ENCODE results near the gene SETD6. TPM values are rescaled to one million over a fixed set of nuclear protein-coding genes. Genes with fewer than 3 reads are reported as not detected.
"Not testable (repeated sequence)": the region's sequence is repeated elsewhere in the genome, so short reads cannot be mapped to it uniquely, and the experiment has no call there.

SETD6 gene
- polyA plus RNA-seq, 1 of the 3 experiments (the other 2 are of a cell fraction) = 17.2 TPM

DNA sequence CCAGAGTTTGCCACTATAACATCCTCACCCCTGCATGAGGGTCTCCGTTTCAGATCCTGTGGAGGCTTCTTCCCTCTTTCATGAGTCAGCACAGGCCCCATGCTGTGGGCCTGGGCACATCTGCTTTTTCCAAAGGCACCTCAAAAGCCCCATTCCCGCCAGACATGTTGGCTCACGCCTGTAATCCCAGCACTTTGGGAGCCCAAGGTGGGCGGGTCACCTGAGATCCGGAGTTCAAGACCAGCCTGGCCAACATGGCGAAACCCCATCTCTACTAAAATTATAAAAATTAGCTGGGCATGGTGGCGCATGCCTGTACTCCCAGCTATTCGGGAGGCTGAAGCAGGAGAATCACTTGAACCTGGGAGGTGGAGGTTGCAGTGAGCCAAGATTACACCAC is 24.8 kb upstream of the SETD6 start:
- not testable (repeated sequence) for DNase-seq; H3K9ac ChIP-seq; H3K27me3 ChIP-seq (ENCODE audit: insufficient read depth); H3K79me2 ChIP-seq (ENCODE audit: insufficient read depth); H3K36me3 ChIP-seq (replicated peaks in 1 of 2; ENCODE audit: control insufficient read depth in 1 of 2, insufficient read depth in 2 of 2, low read length in 1 of 2); H3F3A ChIP-seq (replicated peaks; ENCODE audit: insufficient read depth); H3K4me2 ChIP-seq; H4K20me1 ChIP-seq (ENCODE audit: insufficient read depth); H2AFZ ChIP-seq (ENCODE audit: low read depth); H3K9me2 ChIP-seq; H3K4me3 ChIP-seq (ENCODE audit: low read depth in 2 of 2, low read length in 1 of 2); H3K27ac ChIP-seq (ENCODE audit: low read depth in 2 of 2, low read length in 1 of 2); H3K9me3 ChIP-seq
- ChIA-PET CTCF (interaction anchor here (13.4 kb wide), 1 partner anchor 149 kb away, joined by 542 read pairs; no protein-coding TSS in a partner anchor), POLR2A (interaction anchor here (0.5 kb wide), 1 partner anchor 367 kb away, joined by 5 read pairs; no protein-coding TSS in a partner anchor)
- WGBS (ENCODE audit: low lambda C conversion rate) = 91% methylated on average over 7 of the region's 8 CpGs
- H3K4me1 ChIP-seq (ENCODE audit: control insufficient read depth in 1 of 2, insufficient read depth in 2 of 2, low read depth in 1 of 2, low read length in 1 of 2) = peaks cover 3 to 30% of the 10 kb centered on the region in 2 experiments; a peak in 2 of 4 replicates

DNA sequence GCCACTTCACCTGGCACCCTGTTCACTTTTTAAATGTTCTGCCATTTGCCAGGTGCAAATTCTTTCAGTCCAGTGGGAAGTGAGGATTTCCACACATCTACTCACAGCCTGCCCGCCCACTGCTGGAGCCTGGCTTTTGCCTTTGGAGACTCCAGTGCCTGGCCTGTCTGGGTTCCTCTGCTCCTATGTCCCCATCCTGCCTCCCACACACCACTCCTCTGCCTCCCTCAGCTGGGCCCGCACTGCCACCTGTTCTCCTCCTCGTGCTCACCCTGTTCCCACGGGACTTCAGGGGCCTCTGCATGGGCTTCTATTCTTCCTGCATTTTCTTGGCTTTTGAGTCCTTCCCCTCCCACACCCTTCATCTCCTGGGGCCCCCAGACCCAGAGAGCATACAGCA is 23.3 kb upstream of the SETD6 start:
- no peak overlapping the region for H3K9ac ChIP-seq
- H3K4me3 ChIP-seq (ENCODE audit: low read depth in 2 of 2, low read length in 1 of 2) = no peak overlapping the region
- H3K27ac ChIP-seq (ENCODE audit: low read depth in 2 of 2, low read length in 1 of 2) = no peak overlapping the region
- ChIA-PET CTCF (interaction anchor here (1.3 to 13.4 kb wide), 3 partner anchors 27 to 169 kb away, joined by 4 to 542 read pairs (median 7); no protein-coding TSS in a partner anchor), POLR2A (no interaction called here)
- no peak for DNase-seq
- peaks cover 10% of the 10 kb centered on the region for H3F3A ChIP-seq (replicated peaks; ENCODE audit: insufficient read depth)
- 91% methylated on average over 4 of the region's 4 CpGs for WGBS (ENCODE audit: low lambda C conversion rate)
- H4K20me1 ChIP-seq (ENCODE audit: insufficient read depth) = no peaks in the 10 kb centered on the region
- no peaks in the 10 kb centered on the region for H3K9me2 ChIP-seq
- H3K36me3 ChIP-seq (replicated peaks in 1 of 2; ENCODE audit: control insufficient read depth in 1 of 2, insufficient read depth in 2 of 2, low read length in 1 of 2) = no peaks in the 10 kb centered on the region
- no peaks in the 10 kb centered on the region for H3K9me3 ChIP-seq
- TF ChIP-seq, protein P1, sequence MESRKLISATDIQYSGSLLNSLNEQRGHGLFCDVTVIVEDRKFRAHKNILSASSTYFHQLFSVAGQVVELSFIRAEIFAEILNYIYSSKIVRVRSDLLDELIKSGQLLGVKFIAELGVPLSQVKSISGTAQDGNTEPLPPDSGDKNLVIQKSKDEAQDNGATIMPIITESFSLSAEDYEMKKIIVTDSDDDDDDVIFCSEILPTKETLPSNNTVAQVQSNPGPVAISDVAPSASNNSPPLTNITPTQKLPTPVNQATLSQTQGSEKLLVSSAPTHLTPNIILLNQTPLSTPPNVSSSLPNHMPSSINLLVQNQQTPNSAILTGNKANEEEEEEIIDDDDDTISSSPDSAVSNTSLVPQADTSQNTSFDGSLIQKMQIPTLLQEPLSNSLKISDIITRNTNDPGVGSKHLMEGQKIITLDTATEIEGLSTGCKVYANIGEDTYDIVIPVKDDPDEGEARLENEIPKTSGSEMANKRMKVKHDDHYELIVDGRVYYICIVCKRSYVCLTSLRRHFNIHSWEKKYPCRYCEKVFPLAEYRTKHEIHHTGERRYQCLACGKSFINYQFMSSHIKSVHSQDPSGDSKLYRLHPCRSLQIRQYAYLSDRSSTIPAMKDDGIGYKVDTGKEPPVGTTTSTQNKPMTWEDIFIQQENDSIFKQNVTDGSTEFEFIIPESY (IDR thresholded peaks at IDR 0.05; ENCODE audit: borderline replicate concordance, low read depth) = no peak
- TF ChIP-seq SIN3A (IDR thresholded peaks at IDR 0.05; ENCODE audit: borderline replicate concordance, low read depth, low read length) = no peak
- H2AFZ ChIP-seq (ENCODE audit: low read depth) = no peak overlapping the region
- H3K4me1 ChIP-seq (ENCODE audit: control insufficient read depth in 1 of 2, insufficient read depth in 2 of 2, low read depth in 1 of 2, low read length in 1 of 2) = peaks cover 6 to 41% of the 10 kb centered on the region in 2 experiments; a peak in 2 of 4 replicates
- H3K27me3 ChIP-seq (ENCODE audit: insufficient read depth) = no peaks in the 10 kb centered on the region
- H3K79me2 ChIP-seq (ENCODE audit: insufficient read depth) = no peaks in the 10 kb centered on the region
- no peak overlapping the region for H3K4me2 ChIP-seq

DNA sequence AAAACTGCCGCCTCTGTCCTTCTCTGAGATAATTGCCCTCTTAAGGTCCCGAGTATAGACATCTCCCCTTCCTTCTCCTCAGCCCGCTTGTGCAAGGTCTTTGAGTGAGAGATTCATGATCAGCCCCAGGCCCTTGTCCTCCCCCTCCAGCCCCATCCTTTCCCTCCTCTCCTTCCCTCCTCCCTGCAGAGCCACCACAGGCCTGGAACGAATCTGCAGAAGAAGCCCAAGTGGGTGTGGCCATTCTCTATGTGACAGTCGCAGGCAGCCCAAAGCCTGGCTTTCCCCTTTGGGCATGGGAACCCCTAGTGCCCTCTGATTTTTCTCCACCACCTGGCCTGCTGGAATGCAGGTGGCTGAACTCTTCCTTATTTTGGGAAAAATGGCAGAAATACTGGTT is 22.6 kb upstream of the SETD6 start:
- H3K27me3 ChIP-seq (ENCODE audit: insufficient read depth) = no peaks in the 10 kb centered on the region
- no peak overlapping the region for H3K4me3 ChIP-seq (ENCODE audit: low read depth in 2 of 2, low read length in 1 of 2)
- H3K27ac ChIP-seq (ENCODE audit: low read depth in 2 of 2, low read length in 1 of 2) = no peak overlapping the region
- no peak overlapping the region for H3K9ac ChIP-seq
- no peaks in the 10 kb centered on the region for H3K9me3 ChIP-seq
- WGBS (ENCODE audit: low lambda C conversion rate) = 65% methylated on average over 5 of the region's 5 CpGs
- no peak overlapping the region for H2AFZ ChIP-seq (ENCODE audit: low read depth)
- H4K20me1 ChIP-seq (ENCODE audit: insufficient read depth) = no peaks in the 10 kb centered on the region
- H3F3A ChIP-seq (replicated peaks; ENCODE audit: insufficient read depth) = peaks cover 10% of the 10 kb centered on the region
- H3K36me3 ChIP-seq (replicated peaks in 1 of 2; ENCODE audit: control insufficient read depth in 1 of 2, insufficient read depth in 2 of 2, low read length in 1 of 2) = no peaks in the 10 kb centered on the region
- DNase-seq = peak; percentile 53
- POLR2A ChIA-PET = no interaction called here
- H3K79me2 ChIP-seq (ENCODE audit: insufficient read depth) = no peaks in the 10 kb centered on the region
- H3K4me2 ChIP-seq = no peak overlapping the region
- H3K9me2 ChIP-seq = no peaks in the 10 kb centered on the region
- CTCF ChIA-PET = interaction anchor here (0.9 to 13.4 kb wide), 6 partner anchors 19 to 263 kb away, joined by 3 to 542 read pairs (median 4); no protein-coding TSS in a partner anchor
- peaks cover 6 to 39% of the 10 kb centered on the region in 2 experiments; a peak in 2 of 4 replicates for H3K4me1 ChIP-seq (ENCODE audit: control insufficient read depth in 1 of 2, insufficient read depth in 2 of 2, low read depth in 1 of 2, low read length in 1 of 2)
- TF ChIP-seq SMC3 (IDR thresholded peaks at IDR 0.05; ENCODE audit: low read depth, low read length) = no peak
- TF ChIP-seq, protein P2, sequence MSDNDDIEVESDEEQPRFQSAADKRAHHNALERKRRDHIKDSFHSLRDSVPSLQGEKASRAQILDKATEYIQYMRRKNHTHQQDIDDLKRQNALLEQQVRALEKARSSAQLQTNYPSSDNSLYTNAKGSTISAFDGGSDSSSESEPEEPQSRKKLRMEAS (IDR thresholded peaks at IDR 0.05; ENCODE audit: low read depth) = no peak
- TF ChIP-seq RXRA (IDR thresholded peaks at IDR 0.05; ENCODE audit: borderline replicate concordance, low read depth) = no peak
- TF ChIP-seq POLR2AphosphoS5 (IDR thresholded peaks at IDR 0.05; ENCODE audit: low read depth, low read length) = no peak
- TF ChIP-seq, protein P3, sequence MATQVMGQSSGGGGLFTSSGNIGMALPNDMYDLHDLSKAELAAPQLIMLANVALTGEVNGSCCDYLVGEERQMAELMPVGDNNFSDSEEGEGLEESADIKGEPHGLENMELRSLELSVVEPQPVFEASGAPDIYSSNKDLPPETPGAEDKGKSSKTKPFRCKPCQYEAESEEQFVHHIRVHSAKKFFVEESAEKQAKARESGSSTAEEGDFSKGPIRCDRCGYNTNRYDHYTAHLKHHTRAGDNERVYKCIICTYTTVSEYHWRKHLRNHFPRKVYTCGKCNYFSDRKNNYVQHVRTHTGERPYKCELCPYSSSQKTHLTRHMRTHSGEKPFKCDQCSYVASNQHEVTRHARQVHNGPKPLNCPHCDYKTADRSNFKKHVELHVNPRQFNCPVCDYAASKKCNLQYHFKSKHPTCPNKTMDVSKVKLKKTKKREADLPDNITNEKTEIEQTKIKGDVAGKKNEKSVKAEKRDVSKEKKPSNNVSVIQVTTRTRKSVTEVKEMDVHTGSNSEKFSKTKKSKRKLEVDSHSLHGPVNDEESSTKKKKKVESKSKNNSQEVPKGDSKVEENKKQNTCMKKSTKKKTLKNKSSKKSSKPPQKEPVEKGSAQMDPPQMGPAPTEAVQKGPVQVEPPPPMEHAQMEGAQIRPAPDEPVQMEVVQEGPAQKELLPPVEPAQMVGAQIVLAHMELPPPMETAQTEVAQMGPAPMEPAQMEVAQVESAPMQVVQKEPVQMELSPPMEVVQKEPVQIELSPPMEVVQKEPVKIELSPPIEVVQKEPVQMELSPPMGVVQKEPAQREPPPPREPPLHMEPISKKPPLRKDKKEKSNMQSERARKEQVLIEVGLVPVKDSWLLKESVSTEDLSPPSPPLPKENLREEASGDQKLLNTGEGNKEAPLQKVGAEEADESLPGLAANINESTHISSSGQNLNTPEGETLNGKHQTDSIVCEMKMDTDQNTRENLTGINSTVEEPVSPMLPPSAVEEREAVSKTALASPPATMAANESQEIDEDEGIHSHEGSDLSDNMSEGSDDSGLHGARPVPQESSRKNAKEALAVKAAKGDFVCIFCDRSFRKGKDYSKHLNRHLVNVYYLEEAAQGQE (IDR thresholded peaks at IDR 0.05; ENCODE audit: low read depth, low read length) = no peak
- TF ChIP-seq, protein P1 (IDR thresholded peaks at IDR 0.05; ENCODE audit: borderline replicate concordance, low read depth) = no peak
- TF ChIP-seq GATA2 (CRISPR knock-in tag; IDR thresholded peaks at IDR 0.05) = no peak
- TF ChIP-seq MXI1 (IDR thresholded peaks at IDR 0.05; ENCODE audit: low read depth, low read length) = no peak
- TF ChIP-seq EZH2phosphoT487 (IDR thresholded peaks at IDR 0.05; ENCODE audit: borderline replicate concordance, low read depth) = no peak
- TF ChIP-seq FOXM1 (IDR thresholded peaks at IDR 0.05; ENCODE audit: low read depth) = no peak
